Suppressor macrophage treated with lipopolysaccharide for 1 hour (primary cell): ENCODE results near the gene CSAG2.
"Not testable (repeated sequence)": the region's sequence is repeated elsewhere in the genome, so short reads cannot be mapped to it uniquely, and the experiment has no call there.

Source experiments
- DNase-seq, 3 donors: peaks; one replicate each; pipeline ENCODE4 v3.0.0-alpha.2; 2020 to 2022

Gene CSAG2

GRCh38 chrX:152709173-152709572, at the start of gene CSAG2:
CSAG2 (minus strand) TSS chrX:152709273; CDS start chrX:152709112, 161 bp downstream.
- not testable (repeated sequence) for DNase-seq

GRCh38 chrX:152754871-152755270, 45.8 kb upstream of the CSAG2 start:
- not testable (repeated sequence) for DNase-seq

- DNase-seq: not testable (repeated sequence)
These were observed 44.9 kb upstream of the CSAG2 start, which contains the start of gene MAGEA2 for GRCh38 chrX:152753686-152754650. MAGEA2 (minus strand) TSS chrX:152753842; CDS start chrX:152751363, 2,479 bp downstream.

GRCh38 chrX:152738560-152738959, 29.5 kb upstream of the CSAG2 start:
- DNase-seq: no peak

- DNase-seq: not testable (repeated sequence)
These were observed 27.5 kb upstream of the CSAG2 start for GRCh38 chrX:152736528-152736927.

- no peak for DNase-seq
These were observed 26.9 kb upstream of the CSAG2 start for GRCh38 chrX:152735860-152736511.

GRCh38 chrX:152735101-152735500, 26.0 kb upstream of the CSAG2 start:
- no peak for DNase-seq

- DNase-seq: not testable (repeated sequence)
These were observed 25.2 kb upstream of the CSAG2 start for GRCh38 chrX:152734143-152734858.

- no peak for DNase-seq
These were observed 24.3 kb upstream of the CSAG2 start, which contains the start of the genes CSAG1 and MAGEA12 for GRCh38 chrX:152733261-152733975. CSAG1 (minus strand) TSS chrX:152733721; CDS start chrX:152732460, 1,261 bp downstream. MAGEA12 (plus strand) TSS chrX:152733757; CDS start chrX:152736162, 2,405 bp downstream.

GRCh38 chrX:152725409-152725808, 16.3 kb upstream of the CSAG2 start:
- DNase-seq: no peak

GRCh38 chrX:152713815-152714787, 5.0 kb upstream of the CSAG2 start, which contains the start of gene MAGEA2B:
MAGEA2B (plus strand) TSS chrX:152714628; CDS start chrX:152717107, 2,479 bp downstream.
- not testable (repeated sequence) for DNase-seq

- not testable (repeated sequence) for DNase-seq
These were observed 4.1 kb upstream of the CSAG2 start for GRCh38 chrX:152713195-152713594.

GRCh38 chrX:152706500-152706899, 2.6 kb downstream of the CSAG2 start:
- DNase-seq: not testable (repeated sequence)

- DNase-seq: not testable (repeated sequence)
These were observed 8.7 kb downstream of the CSAG2 start for GRCh38 chrX:152700390-152700789.

- DNase-seq: not testable (repeated sequence)
These were observed 10.8 kb downstream of the CSAG2 start, which contains the start of gene MAGEA3 for GRCh38 chrX:152697952-152698931. MAGEA3 (plus strand) TSS chrX:152698794; CDS start chrX:152700833, 2,039 bp downstream.

- DNase-seq: not testable (repeated sequence)
These were observed 28.1 kb downstream of the CSAG2 start for GRCh38 chrX:152681012-152681411.

GRCh38 chrX:152674652-152675051, 34.4 kb downstream of the CSAG2 start:
- DNase-seq: not testable (repeated sequence)

GRCh38 chrX:152674135-152674534, 34.9 kb downstream of the CSAG2 start:
- no peak for DNase-seq

- no peak for DNase-seq
These were observed 46.0 kb downstream of the CSAG2 start for GRCh38 chrX:152663086-152663485.
